Keratinocyte (primary cell): ENCODE results near the gene AP2A1. TPM values are rescaled to one million over a fixed set of nuclear protein-coding genes. Genes with fewer than 3 reads are reported as not detected.

Experiments
- DNase-seq: peaks from one replicate; pipeline ENCODE4 v3.0.0-alpha.2; 2011; ENCODE audit warnings: low read depth, missing footprints, low spot score
- FAIRE-seq: peaks from 2 replicates; lab custom pipeline; 2011; peaks lifted over from hg19 to GRCh38; lab: Jason Lieb, UNC
- H2AFZ ChIP-seq: 2 replicates; pipeline ENCODE4 v1.6.0; 2012; ENCODE audit warnings: low read length, control low read depth, inconsistent platforms; ENCODE audit not compliant: control insufficient read depth
- H3K27ac ChIP-seq: 2 replicates; pipeline ENCODE4 v1.5.1; 2011; ENCODE audit warnings: low read length; ENCODE audit not compliant: control insufficient read depth, insufficient read depth
- H3K27me3 ChIP-seq: 3 replicates; pipeline ENCODE4 v1.6.0; 2011; ENCODE audit warnings: low read length; ENCODE audit not compliant: control insufficient read depth, insufficient read depth; ENCODE audit errors: extremely low read depth
- H3K36me3 ChIP-seq, 2 experiments: 2 replicates in 1 of 2; 3 replicates in 1 of 2; pipeline ENCODE4 v1.5.1; 2011; ENCODE audit warnings: low read length in 2 of 2, mild to moderate bottlenecking in 1 of 2; ENCODE audit not compliant: control insufficient read depth in 2 of 2, insufficient read depth in 2 of 2; ENCODE audit errors: extremely low read depth in 1 of 2
- H3K4me1 ChIP-seq: 3 replicates; pipeline ENCODE4 v1.5.1; 2011; ENCODE audit warnings: low read length; ENCODE audit not compliant: control insufficient read depth, insufficient read depth; ENCODE audit errors: extremely low read depth
- H3K4me2 ChIP-seq: 3 replicates; pipeline ENCODE4 v1.6.0; 2011; ENCODE audit warnings: low read depth, low read length; ENCODE audit not compliant: control insufficient read depth, insufficient read depth; ENCODE audit errors: extremely low read depth
- H3K4me3 ChIP-seq, 3 experiments: fragments of 200-600 bp in 1 of 3; sonication (generic) in 1 of 3; 2 replicates in 2 of 3; 3 replicates in 1 of 3; pipeline ENCODE4 v1.5.1; 2011 to 2016; ENCODE audit warnings: low read length in 3 of 3, mild to moderate bottlenecking in 3 of 3, control low read depth in 2 of 3, inconsistent platforms in 1 of 3, low read depth in 1 of 3, mixed read lengths in 1 of 3, mixed run types in 1 of 3, moderate library complexity in 1 of 3; ENCODE audit not compliant: control insufficient read depth in 2 of 3, insufficient read depth in 2 of 3; ENCODE audit errors: extremely low read depth in 1 of 3
- H3K79me2 ChIP-seq: 2 replicates; pipeline ENCODE4 v1.6.0; 2012; ENCODE audit warnings: low read length; ENCODE audit not compliant: control insufficient read depth, insufficient read depth
- H3K9ac ChIP-seq: 3 replicates; pipeline ENCODE4 v1.6.0; 2011; ENCODE audit warnings: low read length; ENCODE audit not compliant: control insufficient read depth, insufficient read depth; ENCODE audit errors: extremely low read depth
- H3K9me1 ChIP-seq: 3 replicates; pipeline ENCODE4 v1.6.0; 2011; ENCODE audit warnings: low read length; ENCODE audit not compliant: control insufficient read depth, insufficient read depth; ENCODE audit errors: extremely low read depth
- H3K9me3 ChIP-seq: 2 replicates; pipeline ENCODE4 v1.5.1; 2012; ENCODE audit warnings: low read depth, low read length; ENCODE audit not compliant: control insufficient read depth
- H4K20me1 ChIP-seq: 3 replicates; pipeline ENCODE4 v1.6.0; 2011; ENCODE audit warnings: low read length; ENCODE audit not compliant: control insufficient read depth, insufficient read depth; ENCODE audit errors: extremely low read depth
- EZH2 ChIP-seq: IDR thresholded peaks from one replicate; pipeline ENCODE4 v1.6.1; 2012; ENCODE audit warnings: inconsistent platforms, mild to moderate bottlenecking, low read length, moderate library complexity
- dilution Hi-C: fragments of 300-500 bp; cut with MboI; formaldehyde crosslinking; loops from one replicate; pipeline ENCODE4 v1.7.0; 2020; ENCODE audit warnings: low sequenced_read_pairs; ENCODE audit not compliant: extremely low pct_ligation_motif_present
- polyA plus RNA-seq, 5 experiments: library from polyadenylated mRNA; depleted of rRNA in 3 of 5; stranded (reverse) in 3 of 5; stranded (forward) in 1 of 5; unstranded in 1 of 5; fragments of >200 nt; gene quantifications; 1 replicate in 1 of 5; 2 replicates in 3 of 5; 3 replicates in 1 of 5; pipeline versions ENCODE4 v1.2.1 to v1.2.3, GENCODE V29; 2011 to 2012; ENCODE audit warnings: missing spikeins in 2 of 5, low read depth in 1 of 5, low replicate concordance in 1 of 5
- TF ChIP-seq, protein P1 (sequence below), 3 experiments: IDR thresholded peaks in 1 of 3; conservative IDR thresholded peaks in 1 of 3; optimal IDR thresholded peaks in 1 of 3; 2 replicates in 2 of 3; 3 replicates in 1 of 3; pipeline versions ENCODE3 to v1.5.1; 2011; ENCODE audit warnings: low read length in 3 of 3, mild to moderate bottlenecking in 3 of 3, moderate library complexity in 2 of 3, control low read depth in 1 of 3, inconsistent platforms in 1 of 3; ENCODE audit not compliant: insufficient read depth in 2 of 3; ENCODE audit errors: extremely low read depth in 1 of 3

AP2A1 gene
- polyA plus RNA-seq, 1 donor (not counting 4 experiments of a cell fraction or from before 2014, with no cell fraction given) = 36.7 TPM

DNA sequence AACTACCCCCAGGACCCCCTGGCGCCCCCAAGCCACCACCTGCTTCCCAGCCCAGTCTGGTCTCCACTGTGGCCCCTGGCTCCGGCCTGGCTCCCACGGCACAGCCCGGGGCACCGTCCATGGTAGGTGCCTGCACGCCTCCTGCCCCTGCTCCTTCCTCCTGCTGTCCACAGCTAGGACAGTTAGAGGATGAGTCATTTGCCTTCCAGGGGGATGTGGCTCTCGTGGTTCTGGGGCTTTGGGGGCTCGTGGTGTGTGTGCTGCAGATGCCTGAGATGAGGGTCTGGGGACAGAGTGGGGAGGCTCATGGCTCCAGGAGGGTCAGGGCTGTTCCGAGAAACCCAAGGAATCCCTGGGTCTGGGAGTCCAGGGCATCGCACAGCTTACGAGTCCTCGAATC, 64.0 kb downstream of the AP2A1 start:
- dilution Hi-C loops = no loop called here
- Histone ChIP-seq H4K20me1 (no peaks in the 10 kb centered on the region), H3K9me1 (no peaks in the 10 kb centered on the region), H3K27ac (no peak overlapping the region), H2AFZ (no peak overlapping the region), H3K9me3 (no peaks in the 10 kb centered on the region), H3K4me3 (no peak overlapping the region), H3K36me3 (peaks cover 12 to 50% of the 10 kb centered on the region in 2 experiments), H3K9ac (no peak overlapping the region), H3K27me3 (no peaks in the 10 kb centered on the region), H3K4me1 (no peaks in the 10 kb centered on the region), H3K79me2 (no peaks in the 10 kb centered on the region), H3K4me2 (no peak overlapping the region)
- DNase-seq (no peak), FAIRE-seq (no peak)
- TF ChIP-seq, protein P1, sequence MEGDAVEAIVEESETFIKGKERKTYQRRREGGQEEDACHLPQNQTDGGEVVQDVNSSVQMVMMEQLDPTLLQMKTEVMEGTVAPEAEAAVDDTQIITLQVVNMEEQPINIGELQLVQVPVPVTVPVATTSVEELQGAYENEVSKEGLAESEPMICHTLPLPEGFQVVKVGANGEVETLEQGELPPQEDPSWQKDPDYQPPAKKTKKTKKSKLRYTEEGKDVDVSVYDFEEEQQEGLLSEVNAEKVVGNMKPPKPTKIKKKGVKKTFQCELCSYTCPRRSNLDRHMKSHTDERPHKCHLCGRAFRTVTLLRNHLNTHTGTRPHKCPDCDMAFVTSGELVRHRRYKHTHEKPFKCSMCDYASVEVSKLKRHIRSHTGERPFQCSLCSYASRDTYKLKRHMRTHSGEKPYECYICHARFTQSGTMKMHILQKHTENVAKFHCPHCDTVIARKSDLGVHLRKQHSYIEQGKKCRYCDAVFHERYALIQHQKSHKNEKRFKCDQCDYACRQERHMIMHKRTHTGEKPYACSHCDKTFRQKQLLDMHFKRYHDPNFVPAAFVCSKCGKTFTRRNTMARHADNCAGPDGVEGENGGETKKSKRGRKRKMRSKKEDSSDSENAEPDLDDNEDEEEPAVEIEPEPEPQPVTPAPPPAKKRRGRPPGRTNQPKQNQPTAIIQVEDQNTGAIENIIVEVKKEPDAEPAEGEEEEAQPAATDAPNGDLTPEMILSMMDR (optimal IDR thresholded peaks at IDR 0.05 in 1 of 3, IDR thresholded peaks at IDR 0.05 in 1 of 3, conservative IDR thresholded peaks at IDR 0.05 in 1 of 3; ENCODE audit: extremely low read depth in 1 of 3, insufficient read depth in 2 of 3, low read length in 3 of 3) = no peak
- TF ChIP-seq EZH2 = no peak

DNA sequence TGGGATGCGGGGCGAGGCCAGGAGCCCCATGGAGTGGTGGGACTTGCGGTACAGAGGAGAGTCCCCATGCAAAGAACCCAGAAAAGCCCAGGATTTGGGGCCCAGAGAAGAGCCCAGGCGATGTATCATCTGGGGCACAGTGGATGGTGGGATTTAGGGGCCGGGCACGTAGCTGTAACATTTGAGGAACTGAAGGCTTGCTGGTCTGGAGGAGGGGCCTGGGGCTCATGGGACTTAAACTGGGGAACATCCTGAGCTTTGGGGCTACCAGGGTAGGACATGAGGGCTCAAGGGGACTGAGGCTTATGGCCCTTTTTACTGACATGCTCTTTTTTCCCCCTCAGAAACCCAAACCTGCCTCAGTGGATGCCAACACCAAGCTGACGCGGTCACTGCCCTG, 64.8 kb downstream of the AP2A1 start:
- dilution Hi-C loops = no loop called here
- no peaks in the 10 kb centered on the region for H3K4me1 ChIP-seq
- no peak overlapping the region for H3K9ac ChIP-seq
- TF ChIP-seq EZH2 = no peak
- TF ChIP-seq, protein P1 (optimal IDR thresholded peaks at IDR 0.05 in 1 of 3, IDR thresholded peaks at IDR 0.05 in 1 of 3, conservative IDR thresholded peaks at IDR 0.05 in 1 of 3; ENCODE audit: extremely low read depth in 1 of 3, insufficient read depth in 2 of 3, low read length in 3 of 3) = no peak
- H3K9me1 ChIP-seq = no peaks in the 10 kb centered on the region
- H2AFZ ChIP-seq = no peak overlapping the region
- H3K4me3 ChIP-seq = no peak overlapping the region
- FAIRE-seq (no peak), DNase-seq (no peak)
- H3K36me3 ChIP-seq = peaks cover 14 to 52% of the 10 kb centered on the region in 2 experiments
- no peak overlapping the region for H3K27ac ChIP-seq
- H4K20me1 ChIP-seq = no peaks in the 10 kb centered on the region
- H3K9me3 ChIP-seq = no peaks in the 10 kb centered on the region
- H3K27me3 ChIP-seq = no peaks in the 10 kb centered on the region
- H3K4me2 ChIP-seq = no peak overlapping the region
- H3K79me2 ChIP-seq = no peaks in the 10 kb centered on the region
